ENCODE data around the gene PRKCG.

Gene PRKCG

GRCh38 chr19:53898636-53899341, 16.8 kb downstream of the PRKCG start:
- DNase-seq, result no peak
- TF ChIP-seq GATA1 (IDR thresholded peaks at IDR 0.05; ENCODE audit: low read depth, low read length) (no peak), POLR2A (IDR thresholded peaks at IDR 0.05; ENCODE audit: low read length) (no peak)

- no peak for TF ChIP-seq POLR2A (IDR thresholded peaks at IDR 0.05; ENCODE audit: low read length)
- TF ChIP-seq GATA1 (IDR thresholded peaks at IDR 0.05; ENCODE audit: low read depth, low read length), result no peak
- no peak for DNase-seq
These were observed 18.3 kb downstream of the PRKCG start for GRCh38 chr19:53900191-53900860.

- TF ChIP-seq GATA1 (IDR thresholded peaks at IDR 0.05; ENCODE audit: low read depth, low read length) (no peak), POLR2A (IDR thresholded peaks at IDR 0.05; ENCODE audit: low read length) (no peak)
- DNase-seq, result peak in 1 of 2 experiments; percentile 55
These were observed 21.2 kb downstream of the PRKCG start for GRCh38 chr19:53903055-53903680.

- no peak for DNase-seq
These were observed 22.9 kb downstream of the PRKCG start for GRCh38 chr19:53904909-53905308.

GRCh38 chr19:53905787-53906186, 23.8 kb downstream of the PRKCG start:
- no peak for TF ChIP-seq POLR2A (IDR thresholded peaks at IDR 0.05; ENCODE audit: low read length)
- TF ChIP-seq GATA1 (IDR thresholded peaks at IDR 0.05; ENCODE audit: low read depth, low read length), result no peak

More at GRCh38 chr19:53904909-53905308, 22.9 kb downstream of the PRKCG start:
- TF ChIP-seq POLR2A (IDR thresholded peaks at IDR 0.05; ENCODE audit: low read length), result no peak
- TF ChIP-seq GATA1 (IDR thresholded peaks at IDR 0.05; ENCODE audit: low read depth, low read length), result no peak

GRCh38 chr19:53906211-53907192, 24.5 kb downstream of the PRKCG start:
- peak in 1 of 2 experiments; percentile 62 for DNase-seq
- no peak for TF ChIP-seq POLR2A (IDR thresholded peaks at IDR 0.05; ENCODE audit: low read length)
- TF ChIP-seq GATA1 (IDR thresholded peaks at IDR 0.05; ENCODE audit: low read depth, low read length), result no peak

More at GRCh38 chr19:53905787-53906186, 23.8 kb downstream of the PRKCG start:
- DNase-seq, result no peak

GRCh38 chr19:53907193-53907581, 25.2 kb downstream of the PRKCG start:
- DNase-seq, result no peak
- TF ChIP-seq GATA1 (IDR thresholded peaks at IDR 0.05; ENCODE audit: low read depth, low read length), result no peak
- no peak for TF ChIP-seq POLR2A (IDR thresholded peaks at IDR 0.05; ENCODE audit: low read length)

GRCh38 chr19:53907690-53908089, 25.7 kb downstream of the PRKCG start:
- no peak for TF ChIP-seq GATA1 (IDR thresholded peaks at IDR 0.05; ENCODE audit: low read depth, low read length)
- no peak for TF ChIP-seq POLR2A (IDR thresholded peaks at IDR 0.05; ENCODE audit: low read length)
- DNase-seq, result no peak

- peak in 1 of 2 experiments; percentile 59 for DNase-seq
- TF ChIP-seq GATA1 (IDR thresholded peaks at IDR 0.05; ENCODE audit: low read depth, low read length) (no peak), POLR2A (IDR thresholded peaks at IDR 0.05; ENCODE audit: low read length) (no peak)
These were observed 26.3 kb downstream of the PRKCG start for GRCh38 chr19:53908106-53908934.

GRCh38 chr19:53908935-53909415, 27.0 kb downstream of the PRKCG start, which contains the start of gene CACNG7:
CACNG7 (plus strand) TSS chr19:53909278; CDS start chr19:53912832, 3,554 bp downstream.
- TF ChIP-seq POLR2A (IDR thresholded peaks at IDR 0.05; ENCODE audit: low read length) (no peak), GATA1 (IDR thresholded peaks at IDR 0.05; ENCODE audit: low read depth, low read length) (no peak)
- DNase-seq, result no peak

- DNase-seq, result no peak
- TF ChIP-seq GATA1 (IDR thresholded peaks at IDR 0.05; ENCODE audit: low read depth, low read length), result no peak
- TF ChIP-seq POLR2A (IDR thresholded peaks at IDR 0.05; ENCODE audit: low read length), result no peak
These were observed 27.6 kb downstream of the PRKCG start for GRCh38 chr19:53909471-53910169.

- TF ChIP-seq GATA1 (IDR thresholded peaks at IDR 0.05; ENCODE audit: low read depth, low read length) (no peak), POLR2A (IDR thresholded peaks at IDR 0.05; ENCODE audit: low read length) (no peak)
- DNase-seq, result no peak
These were observed 28.1 kb downstream of the PRKCG start for GRCh38 chr19:53910170-53910518.

All from erythroblast (primary cell).